Breast epithelium (tissue), 4 donors: Measurements from ENCODE around the gene CCSER1. TPM values are rescaled to one million over a fixed set of nuclear protein-coding genes. Genes with fewer than 3 reads are reported as not detected.

ENCODE experiments used
- DNase-seq, 2 donors: peaks; one replicate each; pipeline ENCODE4 v3.0.0-alpha.2; 2019; ENCODE audit warnings: low spot score in 2 of 2
- H3K27ac ChIP-seq, 2 donors: fragments of 200-600 bp; sonication (generic) in 1 of 2; one replicate each; pipeline ENCODE4 v1.5.1; 2016 to 2019; ENCODE audit warnings: mild to moderate bottlenecking in 1 of 2
- H3K27me3 ChIP-seq, 2 donors: fragments of 200-600 bp; sonication (generic) in 1 of 2; one replicate each; pipeline versions ENCODE4 v1.5.1 to v1.6.0; 2017 to 2019; ENCODE audit warnings: control low read depth in 1 of 2, mild to moderate bottlenecking in 1 of 2
- H3K36me3 ChIP-seq: fragments of 200-600 bp; one replicate; pipeline ENCODE4 v1.5.1; 2019
- H3K4me1 ChIP-seq, 2 donors: fragments of 200-600 bp; sonication (generic); one replicate each; pipeline ENCODE4 v1.5.1; 2016 to 2019; ENCODE audit warnings: control low read depth in 1 of 2
- H3K4me3 ChIP-seq, 3 donors: fragments of 200-600 bp; sonication (generic); 1 replicate in 2 of 3; 2 replicates in 1 of 3; pipeline ENCODE4 v1.5.1; 2016 to 2019; ENCODE audit warnings: mild to moderate bottlenecking in 3 of 3, moderate library complexity in 2 of 3
- H3K9me3 ChIP-seq, 2 donors: fragments of 200-600 bp; sonication (generic) in 1 of 2; one replicate each; pipeline ENCODE4 v1.5.1; 2016 to 2019; ENCODE audit warnings: control low read depth in 1 of 2
- POLR2A ChIP-seq: fragments of 450-650 bp; IDR thresholded peaks from one replicate; pipeline ENCODE4 v1.6.1; 2016; ENCODE audit warnings: antibody characterized with exemption, mild to moderate bottlenecking, moderate library complexity
- POLR2AphosphoS5 ChIP-seq, 3 donors: sonication (generic); formaldehyde crosslinking; IDR thresholded peaks; one replicate each; pipeline ENCODE4 v1.6.1; 2017; ENCODE audit warnings: antibody characterized with exemption in 3 of 3
- intact Hi-C: fragments of 100-400 bp; cut with DNase I; formaldehyde crosslinking; loops from one replicate; pipeline ENCODE4 v1.15.1; 2023; ENCODE audit warnings: low total_unique reads
- total RNA-seq, 3 donors: library from RNA; depleted of rRNA; stranded (reverse); fragments of >200 nt; gene quantifications; one replicate each; pipeline ENCODE4 v1.1.0, GENCODE V29; 2016
- TF ChIP-seq, protein P1 (sequence below), 3 donors: fragments of 450-650 bp; IDR thresholded peaks; one replicate each; pipeline ENCODE4 v1.5.1; 2016 to 2017; ENCODE audit warnings: antibody characterized with exemption in 3 of 3, mild to moderate bottlenecking in 3 of 3, moderate library complexity in 3 of 3

The CCSER1 gene
- total RNA-seq, 3 donors from 2014 or later: 6.4 to 73.3 (median 55.7) TPM

DNA sequence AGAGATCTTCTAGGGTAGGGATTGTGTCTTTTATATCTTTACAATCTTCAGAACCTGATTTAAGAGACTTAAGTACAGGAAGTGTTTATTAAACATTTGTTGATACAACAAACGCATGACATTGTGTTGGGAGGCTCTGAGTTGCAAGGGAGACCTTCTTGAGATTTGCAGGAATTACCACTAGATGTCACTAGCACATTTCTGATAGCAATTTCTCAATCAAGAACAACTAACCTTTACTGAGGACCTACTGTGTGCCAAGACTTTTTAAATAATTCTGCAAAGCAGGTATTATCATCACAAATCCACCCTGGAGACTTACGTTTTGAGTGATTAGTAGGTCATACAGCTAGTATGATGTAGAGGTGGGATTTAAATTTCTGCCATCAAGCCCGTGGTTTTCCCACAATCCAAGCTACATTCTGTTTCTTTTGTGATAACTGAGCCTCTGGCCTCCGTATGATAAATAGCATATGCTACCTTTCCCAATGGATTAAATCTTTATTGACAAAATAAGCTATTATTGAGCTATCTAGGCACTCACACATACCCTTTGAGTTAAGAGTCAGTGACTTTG is 986.0 kb downstream of the CCSER1 start:
- intact Hi-C loops: no loop called here
- no peak overlapping the region for H3K4me3 ChIP-seq
- TF ChIP-seq POLR2A (no peak), POLR2AphosphoS5 (IDR thresholded peaks at IDR 0.05) (no peak)
- TF ChIP-seq, protein P1, sequence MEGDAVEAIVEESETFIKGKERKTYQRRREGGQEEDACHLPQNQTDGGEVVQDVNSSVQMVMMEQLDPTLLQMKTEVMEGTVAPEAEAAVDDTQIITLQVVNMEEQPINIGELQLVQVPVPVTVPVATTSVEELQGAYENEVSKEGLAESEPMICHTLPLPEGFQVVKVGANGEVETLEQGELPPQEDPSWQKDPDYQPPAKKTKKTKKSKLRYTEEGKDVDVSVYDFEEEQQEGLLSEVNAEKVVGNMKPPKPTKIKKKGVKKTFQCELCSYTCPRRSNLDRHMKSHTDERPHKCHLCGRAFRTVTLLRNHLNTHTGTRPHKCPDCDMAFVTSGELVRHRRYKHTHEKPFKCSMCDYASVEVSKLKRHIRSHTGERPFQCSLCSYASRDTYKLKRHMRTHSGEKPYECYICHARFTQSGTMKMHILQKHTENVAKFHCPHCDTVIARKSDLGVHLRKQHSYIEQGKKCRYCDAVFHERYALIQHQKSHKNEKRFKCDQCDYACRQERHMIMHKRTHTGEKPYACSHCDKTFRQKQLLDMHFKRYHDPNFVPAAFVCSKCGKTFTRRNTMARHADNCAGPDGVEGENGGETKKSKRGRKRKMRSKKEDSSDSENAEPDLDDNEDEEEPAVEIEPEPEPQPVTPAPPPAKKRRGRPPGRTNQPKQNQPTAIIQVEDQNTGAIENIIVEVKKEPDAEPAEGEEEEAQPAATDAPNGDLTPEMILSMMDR (IDR thresholded peaks at IDR 0.05): peak in 1 of 3 donors; percentile 18
- H3K36me3 ChIP-seq: no peaks in the 10 kb centered on the region
- H3K4me1 ChIP-seq: no peaks in the 10 kb centered on the region
- no peak overlapping the region for H3K27ac ChIP-seq
- no peaks in the 10 kb centered on the region for H3K9me3 ChIP-seq
- DNase-seq: no peak
- H3K27me3 ChIP-seq: no peaks in the 10 kb centered on the region

DNA sequence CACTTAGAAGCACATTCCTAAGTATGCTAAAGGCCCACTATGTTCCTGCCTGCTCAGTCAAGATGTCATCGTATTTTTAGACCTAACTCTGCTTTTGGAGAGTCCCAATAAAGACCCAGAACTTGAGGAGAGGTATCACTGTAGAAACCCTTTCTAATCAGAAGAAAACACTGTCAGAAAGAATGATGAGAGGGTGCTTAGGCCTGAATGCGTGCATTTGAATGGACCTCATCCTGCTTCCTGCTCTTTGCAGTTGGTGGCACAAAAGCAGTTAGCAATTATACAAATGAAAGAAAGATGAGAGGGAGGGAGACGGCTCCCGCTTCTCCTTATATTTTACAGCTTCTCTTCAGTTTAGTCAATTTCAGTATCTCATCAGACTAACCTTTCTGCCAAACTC is 987.2 kb downstream of the CCSER1 start:
- intact Hi-C loops: no loop called here
- Histone ChIP-seq H3K9me3 (no peaks in the 10 kb centered on the region), H3K4me3 (no peak overlapping the region), H3K36me3 (no peaks in the 10 kb centered on the region), H3K27ac (no peak overlapping the region), H3K4me1 (no peaks in the 10 kb centered on the region), H3K27me3 (no peaks in the 10 kb centered on the region)
- TF ChIP-seq POLR2A (no peak), POLR2AphosphoS5 (IDR thresholded peaks at IDR 0.05) (no peak)
- TF ChIP-seq, protein P1 (IDR thresholded peaks at IDR 0.05): no peak
- DNase-seq: no peak

DNA sequence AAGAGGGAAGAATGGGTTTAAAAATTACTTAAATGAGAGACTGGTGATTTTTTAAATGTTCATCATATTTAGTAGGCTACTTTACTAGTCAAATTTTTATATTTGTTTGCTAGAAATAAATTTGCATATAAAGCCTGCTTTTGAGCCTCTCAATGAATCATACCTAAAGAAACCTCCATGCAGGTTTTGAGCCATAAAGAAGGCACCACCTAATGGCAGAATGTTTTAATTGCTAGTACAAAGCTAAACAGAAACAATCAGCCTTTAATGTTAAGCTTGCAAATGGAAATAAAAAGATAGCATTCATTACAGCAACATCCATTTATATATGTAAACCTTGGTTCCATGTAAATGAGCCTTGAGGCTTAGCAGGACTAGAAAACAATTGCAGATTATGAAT is 989.7 kb downstream of the CCSER1 start:
- Histone ChIP-seq H3K36me3 (no peaks in the 10 kb centered on the region), H3K4me3 (no peak overlapping the region), H3K9me3 (no peaks in the 10 kb centered on the region), H3K4me1 (no peaks in the 10 kb centered on the region), H3K27me3 (no peaks in the 10 kb centered on the region), H3K27ac (no peak overlapping the region)
- DNase-seq: no peak
- intact Hi-C loops: no loop called here
- TF ChIP-seq, protein P1 (IDR thresholded peaks at IDR 0.05): no peak
- TF ChIP-seq POLR2AphosphoS5 (IDR thresholded peaks at IDR 0.05): no peak
- TF ChIP-seq POLR2A: no peak

DNA sequence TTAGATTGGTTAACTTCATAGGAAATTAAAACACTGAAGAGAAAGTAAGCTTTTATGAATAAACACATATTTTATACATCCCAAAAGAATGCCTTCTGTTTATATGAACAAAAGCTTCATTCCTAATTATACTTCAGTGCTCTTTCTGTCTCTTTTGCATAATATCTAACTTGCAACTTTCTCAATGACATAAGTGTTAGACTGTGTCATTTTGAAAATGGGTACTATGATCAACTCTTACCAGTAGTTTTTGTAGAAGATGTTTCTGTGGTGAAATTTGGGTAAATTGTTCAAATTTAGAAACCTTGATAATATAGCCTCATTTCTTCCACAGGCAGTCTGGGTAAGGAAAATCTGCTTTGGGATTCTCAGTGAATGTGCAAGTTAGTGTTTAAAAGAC is 991.4 kb downstream of the CCSER1 start:
- no peak for DNase-seq
- Histone ChIP-seq H3K9me3 (no peaks in the 10 kb centered on the region), H3K27ac (no peak overlapping the region), H3K4me1 (no peaks in the 10 kb centered on the region), H3K36me3 (no peaks in the 10 kb centered on the region), H3K27me3 (no peaks in the 10 kb centered on the region), H3K4me3 (no peak overlapping the region)
- TF ChIP-seq, protein P1 (IDR thresholded peaks at IDR 0.05): no peak
- TF ChIP-seq POLR2A (no peak), POLR2AphosphoS5 (IDR thresholded peaks at IDR 0.05) (no peak)
- intact Hi-C loops: no loop called here

DNA sequence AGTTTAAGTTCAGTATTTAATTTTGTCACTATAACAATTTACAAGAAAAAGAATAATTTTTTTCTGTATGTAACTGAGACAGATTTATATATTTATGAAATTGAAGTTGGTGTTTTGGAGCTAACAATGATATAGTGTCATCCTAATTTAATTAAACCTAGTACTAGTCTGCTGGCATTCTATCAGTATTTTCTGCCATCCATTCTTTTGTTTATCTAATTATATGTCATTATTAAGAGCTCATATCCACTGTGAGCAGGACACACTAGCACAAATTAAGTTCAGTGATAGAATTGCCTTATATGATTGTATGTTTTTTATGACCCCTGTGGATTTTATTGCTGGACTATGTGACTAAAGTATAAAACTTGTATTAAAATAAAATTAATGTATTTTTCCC is 996.5 kb downstream of the CCSER1 start:
- no peak overlapping the region for H3K4me3 ChIP-seq
- H3K36me3 ChIP-seq: no peaks in the 10 kb centered on the region
- H3K4me1 ChIP-seq: no peaks in the 10 kb centered on the region
- DNase-seq: no peak
- TF ChIP-seq, protein P1 (IDR thresholded peaks at IDR 0.05): no peak
- TF ChIP-seq POLR2A (no peak), POLR2AphosphoS5 (IDR thresholded peaks at IDR 0.05) (no peak)
- H3K27ac ChIP-seq: no peak overlapping the region
- no peaks in the 10 kb centered on the region for H3K9me3 ChIP-seq
- no peaks in the 10 kb centered on the region for H3K27me3 ChIP-seq
- intact Hi-C loops: no loop called here
